Activated naive CD4-positive, alpha-beta T cell treated with anti-CD3 and anti-CD28 coated beads, Interleukin-2, amount 10 ng/mL, durations not matched to agents 5 hours and 36 hours (primary cell): Measurements from ENCODE around the gene TRAPPC10. TPM values are rescaled to one million over a fixed set of nuclear protein-coding genes. Genes with fewer than 3 reads are reported as not detected.

Source experiments
- total RNA-seq, 2 experiments: library from RNA; stranded (reverse); gene quantifications; one replicate each; pipeline ENCODE4 v1.2.3, GENCODE V29; 2021

The TRAPPC10 gene, protein sequence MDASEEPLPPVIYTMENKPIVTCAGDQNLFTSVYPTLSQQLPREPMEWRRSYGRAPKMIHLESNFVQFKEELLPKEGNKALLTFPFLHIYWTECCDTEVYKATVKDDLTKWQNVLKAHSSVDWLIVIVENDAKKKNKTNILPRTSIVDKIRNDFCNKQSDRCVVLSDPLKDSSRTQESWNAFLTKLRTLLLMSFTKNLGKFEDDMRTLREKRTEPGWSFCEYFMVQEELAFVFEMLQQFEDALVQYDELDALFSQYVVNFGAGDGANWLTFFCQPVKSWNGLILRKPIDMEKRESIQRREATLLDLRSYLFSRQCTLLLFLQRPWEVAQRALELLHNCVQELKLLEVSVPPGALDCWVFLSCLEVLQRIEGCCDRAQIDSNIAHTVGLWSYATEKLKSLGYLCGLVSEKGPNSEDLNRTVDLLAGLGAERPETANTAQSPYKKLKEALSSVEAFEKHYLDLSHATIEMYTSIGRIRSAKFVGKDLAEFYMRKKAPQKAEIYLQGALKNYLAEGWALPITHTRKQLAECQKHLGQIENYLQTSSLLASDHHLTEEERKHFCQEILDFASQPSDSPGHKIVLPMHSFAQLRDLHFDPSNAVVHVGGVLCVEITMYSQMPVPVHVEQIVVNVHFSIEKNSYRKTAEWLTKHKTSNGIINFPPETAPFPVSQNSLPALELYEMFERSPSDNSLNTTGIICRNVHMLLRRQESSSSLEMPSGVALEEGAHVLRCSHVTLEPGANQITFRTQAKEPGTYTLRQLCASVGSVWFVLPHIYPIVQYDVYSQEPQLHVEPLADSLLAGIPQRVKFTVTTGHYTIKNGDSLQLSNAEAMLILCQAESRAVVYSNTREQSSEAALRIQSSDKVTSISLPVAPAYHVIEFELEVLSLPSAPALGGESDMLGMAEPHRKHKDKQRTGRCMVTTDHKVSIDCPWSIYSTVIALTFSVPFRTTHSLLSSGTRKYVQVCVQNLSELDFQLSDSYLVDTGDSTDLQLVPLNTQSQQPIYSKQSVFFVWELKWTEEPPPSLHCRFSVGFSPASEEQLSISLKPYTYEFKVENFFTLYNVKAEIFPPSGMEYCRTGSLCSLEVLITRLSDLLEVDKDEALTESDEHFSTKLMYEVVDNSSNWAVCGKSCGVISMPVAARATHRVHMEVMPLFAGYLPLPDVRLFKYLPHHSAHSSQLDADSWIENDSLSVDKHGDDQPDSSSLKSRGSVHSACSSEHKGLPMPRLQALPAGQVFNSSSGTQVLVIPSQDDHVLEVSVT
- 10 to 100 TPM; 71.1 TPM for total RNA-seq

DNA sequence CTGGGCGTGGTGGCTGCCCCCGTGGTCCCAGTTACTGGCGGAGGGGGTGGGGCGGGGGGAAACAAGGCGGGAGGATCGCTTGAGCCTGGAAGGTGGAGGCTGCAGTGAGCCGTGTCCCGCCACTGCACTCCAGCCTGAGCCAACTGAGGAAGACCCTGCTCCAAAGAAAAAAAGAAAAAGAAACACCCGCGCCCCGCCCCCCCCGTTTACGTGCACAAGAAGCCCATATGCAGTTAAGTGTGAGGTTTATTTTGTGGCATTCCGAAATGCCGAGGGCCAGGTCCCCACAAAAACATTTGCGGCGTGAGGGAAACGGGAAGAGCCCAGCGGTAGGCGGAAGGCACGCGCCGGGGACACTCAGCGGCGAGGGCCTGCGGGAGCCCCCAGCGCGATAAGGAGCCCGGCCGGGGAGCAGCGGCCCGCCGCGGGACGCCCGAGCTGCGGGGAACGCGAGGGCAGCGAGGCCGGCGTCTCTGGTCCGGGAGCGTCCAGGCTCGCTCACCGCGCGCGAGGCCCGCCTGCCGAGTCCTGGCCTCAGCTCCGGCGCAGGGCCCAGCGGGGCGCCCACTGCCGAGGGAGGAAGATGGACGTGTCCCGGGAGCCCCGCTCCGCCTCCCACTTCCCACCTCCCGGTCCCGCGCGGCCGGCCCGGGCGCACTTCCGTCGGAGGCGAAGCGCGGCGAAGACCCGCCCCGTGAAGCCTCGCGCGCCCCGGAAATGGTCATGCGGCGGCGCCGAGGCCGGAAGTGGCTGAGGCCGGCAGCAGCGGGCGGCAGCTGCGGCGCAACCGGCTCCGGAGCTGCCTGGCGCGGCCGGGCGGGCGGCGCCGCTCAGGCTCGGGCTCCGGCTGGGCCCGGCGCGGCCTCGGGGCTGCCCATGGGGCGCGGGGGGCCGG is at the start of gene TRAPPC10:
TRAPPC10 (plus strand) TSS at position 731 of the 895 bp plus-strand sequence. CDS start 185 bp downstream, outside the sequence.

DNA sequence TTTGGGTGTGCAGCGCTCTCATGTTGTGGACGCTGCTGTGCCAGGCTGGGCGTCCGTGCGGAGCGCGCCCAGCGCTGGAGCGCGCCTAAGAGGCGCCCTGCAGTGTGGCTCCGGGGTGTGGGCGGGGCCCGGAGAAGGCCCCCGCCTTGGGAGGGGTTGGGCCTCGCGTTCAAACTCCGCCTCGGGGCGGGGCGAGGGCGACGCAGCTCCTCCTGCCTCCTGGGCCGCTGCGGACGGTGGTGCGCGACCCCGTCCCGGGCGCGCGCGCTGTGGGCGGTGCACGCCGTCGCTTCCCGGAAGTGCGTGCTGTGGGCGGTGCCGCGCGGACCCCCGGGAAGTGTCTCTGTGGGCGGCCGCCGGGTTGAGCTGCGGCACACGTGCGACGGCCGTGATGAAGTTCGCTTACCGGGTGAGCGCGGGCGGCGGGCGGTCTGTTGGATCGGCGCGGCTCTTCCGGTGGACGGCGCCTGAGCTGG is 95.0 kb downstream of the TRAPPC10 start, which contains the start of gene PWP2:
PWP2 (plus strand) TSS at position 374 of the 476 bp plus-strand sequence; CDS start at position 392, 18 bp downstream.

Other genes starting within 250 kb of the TRAPPC10 start
- gene CSTB, start 236.0 kb upstream of the TRAPPC10 start, total RNA-seq: 10 to 100 TPM; 68.3 to 74.3 TPM
- gene RRP1, start 222.7 kb upstream of the TRAPPC10 start, total RNA-seq: 10 to 100 TPM; 25.1 to 26.8 TPM
- 10 to 100 TPM; 64.4 to 73.6 TPM for gene AGPAT3, start 147.1 kb upstream of the TRAPPC10 start, total RNA-seq
- 10 to 100 TPM; 19.0 to 21.6 TPM for gene PWP2, start 95.1 kb downstream of the TRAPPC10 start, total RNA-seq
- 10 to 100 TPM; 44.7 to 52.6 TPM for gene GATD3, start 121.4 kb downstream of the TRAPPC10 start, total RNA-seq
- 1 to 10 TPM; 5.0 to 5.5 TPM for gene ICOSLG, start 228.6 kb downstream of the TRAPPC10 start, total RNA-seq
- not detected for gene DNMT3L, start 249.6 kb downstream of the TRAPPC10 start, total RNA-seq